Measurements from ENCODE around the gene DERL3.

The DERL3 gene

DNA sequence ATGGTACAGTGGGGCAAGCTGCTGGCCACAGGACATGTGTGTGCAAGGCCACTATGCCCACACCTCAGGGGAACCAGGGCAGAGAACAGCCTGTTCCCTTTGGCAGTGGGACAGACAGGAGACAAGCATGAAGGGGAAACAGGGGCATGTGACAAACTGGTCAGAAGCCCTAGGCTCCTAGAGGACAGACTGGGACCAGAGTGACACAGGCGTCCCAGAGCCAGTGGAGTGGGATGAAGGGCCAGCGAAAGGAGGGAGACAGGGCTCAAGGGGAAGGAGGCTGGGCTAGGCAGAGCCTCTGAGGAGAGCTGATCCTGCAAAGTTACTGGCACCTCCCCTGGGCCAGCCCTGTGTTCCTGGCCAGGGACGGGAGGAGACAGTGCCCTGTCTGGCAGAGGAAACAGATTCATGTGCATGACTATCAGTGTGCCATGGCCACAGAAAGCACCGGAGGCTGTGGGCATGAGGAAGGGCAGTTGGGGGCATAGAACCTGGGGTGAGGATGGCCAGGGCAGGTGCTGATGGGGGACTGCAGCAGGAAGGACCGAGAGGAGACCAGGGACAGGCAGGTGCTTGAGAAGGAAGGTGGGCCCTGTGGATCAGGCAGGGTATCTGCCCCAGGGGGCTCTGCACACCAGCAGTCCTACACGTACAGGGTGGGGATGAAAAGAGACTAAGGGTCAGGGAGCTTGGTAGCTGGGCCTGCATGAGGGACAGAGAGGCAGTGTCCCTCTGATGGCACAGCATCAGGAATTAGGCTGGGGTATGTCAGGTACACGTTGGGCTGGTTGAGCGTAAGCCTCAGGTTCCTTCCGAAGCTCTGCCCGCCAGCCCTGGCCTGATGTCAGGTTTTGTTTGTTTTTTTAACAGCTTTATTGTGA, 9.8 kb downstream of the DERL3 start:
- Histone ChIP-seq H3K4me2 (ENCODE audit: low read depth, low read length, poor library complexity, severe bottlenecking) (no peak overlapping the region), H3F3A (ENCODE audit: low read depth) (no peaks in the 10 kb centered on the region), H4K20me1 (ENCODE audit: insufficient read depth, low read length, poor library complexity, severe bottlenecking) (peaks cover 6% of the 10 kb centered on the region), H3K36me3 (ENCODE audit: insufficient read depth, low read length) (peaks cover 85% of the 10 kb centered on the region; the same call in 1 of the 2 replicates), H2AFZ (ENCODE audit: low read length) (no peak overlapping the region), H3K9ac (ENCODE audit: low read depth, low read length, poor library complexity, severe bottlenecking) (no peak overlapping the region), H3K9me2 (replicated peaks; ENCODE audit: low read depth, low read length) (no peaks in the 10 kb centered on the region), H3K9me3 (ENCODE audit: insufficient read depth, low read depth, low read length) (no peaks in the 10 kb centered on the region), H3K27me3 (ENCODE audit: insufficient read depth, low read length, poor library complexity, severe bottlenecking) (no peaks in the 10 kb centered on the region), H3K79me2 (ENCODE audit: insufficient read depth, low read length) (peaks cover 10% of the 10 kb centered on the region; the same call in 1 of the 2 replicates), H3K4me3 (ENCODE audit: low read length, poor library complexity, severe bottlenecking) (no peak overlapping the region), H3K4me1 (ENCODE audit: insufficient read depth, low read length, poor library complexity, severe bottlenecking) (no peaks in the 10 kb centered on the region)
- TF ChIP-seq, protein P1, sequence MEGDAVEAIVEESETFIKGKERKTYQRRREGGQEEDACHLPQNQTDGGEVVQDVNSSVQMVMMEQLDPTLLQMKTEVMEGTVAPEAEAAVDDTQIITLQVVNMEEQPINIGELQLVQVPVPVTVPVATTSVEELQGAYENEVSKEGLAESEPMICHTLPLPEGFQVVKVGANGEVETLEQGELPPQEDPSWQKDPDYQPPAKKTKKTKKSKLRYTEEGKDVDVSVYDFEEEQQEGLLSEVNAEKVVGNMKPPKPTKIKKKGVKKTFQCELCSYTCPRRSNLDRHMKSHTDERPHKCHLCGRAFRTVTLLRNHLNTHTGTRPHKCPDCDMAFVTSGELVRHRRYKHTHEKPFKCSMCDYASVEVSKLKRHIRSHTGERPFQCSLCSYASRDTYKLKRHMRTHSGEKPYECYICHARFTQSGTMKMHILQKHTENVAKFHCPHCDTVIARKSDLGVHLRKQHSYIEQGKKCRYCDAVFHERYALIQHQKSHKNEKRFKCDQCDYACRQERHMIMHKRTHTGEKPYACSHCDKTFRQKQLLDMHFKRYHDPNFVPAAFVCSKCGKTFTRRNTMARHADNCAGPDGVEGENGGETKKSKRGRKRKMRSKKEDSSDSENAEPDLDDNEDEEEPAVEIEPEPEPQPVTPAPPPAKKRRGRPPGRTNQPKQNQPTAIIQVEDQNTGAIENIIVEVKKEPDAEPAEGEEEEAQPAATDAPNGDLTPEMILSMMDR (conservative IDR thresholded peaks at IDR 0.05; ENCODE audit: low read length): no peak

DNA sequence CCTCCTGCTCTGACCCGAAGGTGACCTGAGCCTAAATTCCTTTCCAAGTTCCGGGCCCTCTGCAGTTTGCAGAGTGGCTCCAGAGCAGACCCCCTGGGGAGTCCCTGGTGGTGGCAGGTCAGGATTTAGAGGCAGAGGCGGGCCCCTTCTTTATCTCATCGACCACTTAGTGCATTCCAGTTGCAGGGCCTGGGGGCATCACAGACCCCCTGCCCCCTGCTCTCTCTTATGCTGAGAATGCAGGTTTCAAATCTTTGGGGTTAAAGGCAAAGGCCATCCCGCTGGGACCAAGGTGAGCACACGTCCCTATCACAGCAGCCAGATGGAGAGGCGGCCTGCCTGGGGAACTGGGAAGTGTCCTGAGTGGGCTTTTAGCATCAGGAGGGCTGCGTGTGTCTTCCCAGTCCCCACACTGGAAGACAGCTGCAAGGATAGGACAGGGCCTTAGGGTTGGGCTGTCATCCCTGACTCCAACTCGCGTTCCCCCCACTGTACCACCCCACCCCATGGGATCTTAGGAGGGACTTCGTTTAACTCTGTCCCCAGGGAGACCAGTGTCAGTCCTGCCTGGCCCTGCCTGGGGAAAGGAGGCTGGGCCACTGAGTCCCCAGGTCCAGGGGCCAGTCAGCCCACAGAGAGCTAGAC, 11.3 kb downstream of the DERL3 start:
- Histone ChIP-seq H2AFZ (ENCODE audit: low read length) (no peak overlapping the region), H3F3A (ENCODE audit: low read depth) (no peaks in the 10 kb centered on the region), H3K79me2 (ENCODE audit: insufficient read depth, low read length) (peaks cover 10% of the 10 kb centered on the region; the same call in 1 of the 2 replicates), H3K9me3 (ENCODE audit: insufficient read depth, low read depth, low read length) (no peaks in the 10 kb centered on the region), H3K27me3 (ENCODE audit: insufficient read depth, low read length, poor library complexity, severe bottlenecking) (no peaks in the 10 kb centered on the region), H4K20me1 (ENCODE audit: insufficient read depth, low read length, poor library complexity, severe bottlenecking) (peaks cover 6% of the 10 kb centered on the region), H3K4me2 (ENCODE audit: low read depth, low read length, poor library complexity, severe bottlenecking) (no peak overlapping the region), H3K9ac (ENCODE audit: low read depth, low read length, poor library complexity, severe bottlenecking) (no peak overlapping the region), H3K9me2 (replicated peaks; ENCODE audit: low read depth, low read length) (no peaks in the 10 kb centered on the region), H3K4me3 (ENCODE audit: low read length, poor library complexity, severe bottlenecking) (no peak overlapping the region), H3K36me3 (ENCODE audit: insufficient read depth, low read length) (peaks cover 85% of the 10 kb centered on the region; the same call in 1 of the 2 replicates), H3K4me1 (ENCODE audit: insufficient read depth, low read length, poor library complexity, severe bottlenecking) (no peaks in the 10 kb centered on the region)
- no peak for TF ChIP-seq EZH2phosphoT487 (IDR thresholded peaks at IDR 0.05; ENCODE audit: borderline replicate concordance)
- TF ChIP-seq, protein P1 (conservative IDR thresholded peaks at IDR 0.05; ENCODE audit: low read length): no peak

DNA sequence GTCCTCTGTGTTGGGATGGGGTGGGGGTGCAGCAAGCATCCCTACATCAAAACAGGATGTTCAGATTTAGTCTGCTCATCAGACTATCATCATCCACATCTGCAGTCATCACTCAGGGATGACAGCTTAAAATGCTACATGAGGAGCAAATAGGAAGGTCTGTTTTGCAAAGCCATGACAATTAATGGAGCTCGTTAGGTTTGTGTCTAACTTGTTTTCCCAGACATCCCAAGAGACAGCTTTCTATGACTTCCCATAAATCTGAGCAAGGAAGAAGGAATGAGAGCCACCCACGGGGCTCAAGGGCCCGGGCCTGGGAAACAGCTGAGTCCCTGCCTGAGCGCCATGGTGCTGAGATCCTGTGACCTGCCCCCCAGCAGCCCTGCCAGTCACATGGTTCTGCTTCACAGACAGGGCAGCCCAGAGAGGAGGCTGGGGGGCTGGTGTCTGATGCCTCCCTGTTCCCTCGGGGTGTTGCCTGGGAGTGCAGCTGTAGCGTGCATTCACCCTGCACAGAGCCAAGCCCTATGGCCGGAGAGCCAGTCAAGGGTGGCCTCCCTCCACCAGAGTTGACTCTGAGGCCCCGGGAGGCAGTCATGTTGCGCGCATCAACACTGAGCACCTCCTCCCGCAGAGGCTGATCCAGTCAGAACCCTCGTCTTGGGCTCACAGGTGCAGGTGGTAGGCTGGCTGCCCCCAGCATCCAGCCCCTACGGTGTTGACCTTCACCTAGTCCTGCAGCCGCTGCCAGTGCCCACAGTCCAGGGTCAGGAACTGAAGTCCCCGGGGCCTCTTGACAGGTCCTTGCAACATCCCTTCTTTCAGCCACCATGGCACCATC, 12.1 kb downstream of the DERL3 start:
- Histone ChIP-seq H4K20me1 (ENCODE audit: insufficient read depth, low read length, poor library complexity, severe bottlenecking) (peaks cover 5% of the 10 kb centered on the region), H3K36me3 (ENCODE audit: insufficient read depth, low read length) (peaks cover 91% of the 10 kb centered on the region; the same call in 1 of the 2 replicates), H2AFZ (ENCODE audit: low read length) (no peak overlapping the region), H3K27me3 (ENCODE audit: insufficient read depth, low read length, poor library complexity, severe bottlenecking) (no peaks in the 10 kb centered on the region), H3K9me3 (ENCODE audit: insufficient read depth, low read depth, low read length) (no peaks in the 10 kb centered on the region), H3K9ac (ENCODE audit: low read depth, low read length, poor library complexity, severe bottlenecking) (no peak overlapping the region), H3K4me3 (ENCODE audit: low read length, poor library complexity, severe bottlenecking) (no peak overlapping the region), H3K79me2 (ENCODE audit: insufficient read depth, low read length) (peaks cover 9% of the 10 kb centered on the region; the same call in 1 of the 2 replicates), H3K4me2 (ENCODE audit: low read depth, low read length, poor library complexity, severe bottlenecking) (no peak overlapping the region), H3K9me2 (replicated peaks; ENCODE audit: low read depth, low read length) (no peaks in the 10 kb centered on the region), H3K4me1 (ENCODE audit: insufficient read depth, low read length, poor library complexity, severe bottlenecking) (no peaks in the 10 kb centered on the region), H3F3A (ENCODE audit: low read depth) (no peaks in the 10 kb centered on the region)
- no peak for TF ChIP-seq EZH2phosphoT487 (IDR thresholded peaks at IDR 0.05; ENCODE audit: borderline replicate concordance)
- TF ChIP-seq, protein P1 (conservative IDR thresholded peaks at IDR 0.05; ENCODE audit: low read length): no peak
